Measurements from ENCODE around the gene KIF5C.

Gene KIF5C

DNA sequence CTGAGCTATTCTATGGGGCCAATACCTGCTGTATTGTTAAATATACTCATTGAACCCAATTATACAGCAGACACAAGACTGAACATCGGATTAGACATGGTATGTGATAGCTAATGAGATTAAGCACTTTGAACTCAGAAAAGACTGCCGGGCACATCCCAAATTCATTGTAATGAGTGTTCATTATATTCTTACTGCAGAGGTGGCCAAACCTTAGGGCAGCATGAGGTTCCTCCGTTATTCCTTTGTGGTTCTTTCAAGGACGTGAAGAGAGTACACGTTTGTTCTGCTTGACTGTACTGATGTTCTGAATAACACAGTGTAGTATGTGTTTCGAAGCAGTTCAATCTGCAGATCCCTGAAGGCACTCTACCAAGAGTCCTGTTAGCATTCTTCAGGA lies 78.4 kb downstream of the KIF5C start:
- TF ChIP-seq, protein P1, sequence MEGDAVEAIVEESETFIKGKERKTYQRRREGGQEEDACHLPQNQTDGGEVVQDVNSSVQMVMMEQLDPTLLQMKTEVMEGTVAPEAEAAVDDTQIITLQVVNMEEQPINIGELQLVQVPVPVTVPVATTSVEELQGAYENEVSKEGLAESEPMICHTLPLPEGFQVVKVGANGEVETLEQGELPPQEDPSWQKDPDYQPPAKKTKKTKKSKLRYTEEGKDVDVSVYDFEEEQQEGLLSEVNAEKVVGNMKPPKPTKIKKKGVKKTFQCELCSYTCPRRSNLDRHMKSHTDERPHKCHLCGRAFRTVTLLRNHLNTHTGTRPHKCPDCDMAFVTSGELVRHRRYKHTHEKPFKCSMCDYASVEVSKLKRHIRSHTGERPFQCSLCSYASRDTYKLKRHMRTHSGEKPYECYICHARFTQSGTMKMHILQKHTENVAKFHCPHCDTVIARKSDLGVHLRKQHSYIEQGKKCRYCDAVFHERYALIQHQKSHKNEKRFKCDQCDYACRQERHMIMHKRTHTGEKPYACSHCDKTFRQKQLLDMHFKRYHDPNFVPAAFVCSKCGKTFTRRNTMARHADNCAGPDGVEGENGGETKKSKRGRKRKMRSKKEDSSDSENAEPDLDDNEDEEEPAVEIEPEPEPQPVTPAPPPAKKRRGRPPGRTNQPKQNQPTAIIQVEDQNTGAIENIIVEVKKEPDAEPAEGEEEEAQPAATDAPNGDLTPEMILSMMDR (IDR thresholded peaks at IDR 0.05), result no peak

DNA sequence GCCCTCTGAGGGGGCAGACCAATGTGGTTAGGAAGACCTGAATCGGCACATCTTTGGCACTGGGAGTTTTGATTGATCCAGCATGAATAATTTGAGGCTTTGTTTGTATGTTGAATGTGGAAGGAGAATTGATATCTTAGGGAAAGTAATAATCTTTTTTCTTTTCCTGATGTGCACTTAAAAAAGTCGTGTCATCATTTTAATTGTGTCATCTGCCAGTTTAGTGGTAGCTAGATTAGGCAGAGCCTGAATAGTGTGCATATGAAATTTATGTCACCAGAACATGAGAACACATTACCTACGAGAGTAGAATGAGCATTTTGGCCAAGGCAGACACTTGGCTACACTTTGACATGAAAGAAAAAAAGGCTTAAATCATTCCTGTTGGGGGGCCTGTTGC lies 79.5 kb downstream of the KIF5C start:
- TF ChIP-seq, protein P1 (IDR thresholded peaks at IDR 0.05), result no peak

DNA sequence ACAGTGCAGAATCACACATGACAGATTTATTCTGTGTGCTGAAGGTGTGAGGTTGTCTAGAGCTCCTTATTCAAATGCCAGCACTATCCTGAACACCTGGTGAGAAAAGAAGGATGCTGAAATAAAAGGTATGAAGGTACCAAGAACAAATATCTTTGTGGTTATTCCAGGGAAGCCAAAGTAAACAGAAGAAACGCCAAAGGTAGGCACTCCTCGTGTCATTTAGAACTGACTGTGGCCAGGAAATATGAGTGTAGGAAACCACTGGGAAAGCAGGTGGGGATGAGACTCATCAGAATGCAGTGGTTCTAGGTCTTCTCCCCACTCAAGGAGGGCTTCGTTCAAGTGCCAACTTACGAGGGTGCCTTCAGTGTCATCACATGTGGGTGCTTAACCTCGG lies 80.8 kb downstream of the KIF5C start:
- TF ChIP-seq, protein P1 (IDR thresholded peaks at IDR 0.05), result no peak

DNA sequence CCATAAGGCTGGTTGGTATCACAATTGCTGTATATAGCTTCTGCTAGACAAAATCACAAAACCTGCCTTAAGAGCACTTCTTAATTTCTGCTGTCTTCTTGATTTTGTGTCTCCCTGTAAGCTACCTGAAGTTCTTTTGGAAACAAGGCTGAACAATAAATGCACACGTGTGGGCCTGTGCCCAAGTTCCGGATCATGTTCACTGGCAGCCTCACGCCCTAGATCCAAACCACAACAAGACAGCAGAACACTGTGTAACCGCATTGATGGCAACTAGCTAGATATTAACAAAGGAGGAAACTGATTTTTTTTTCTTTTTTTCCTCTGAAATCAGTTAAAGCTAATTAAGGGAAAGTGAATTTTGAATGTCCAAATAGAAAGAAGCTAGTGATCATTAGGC lies 82.0 kb downstream of the KIF5C start:
- TF ChIP-seq, protein P1 (IDR thresholded peaks at IDR 0.05), result no peak

DNA sequence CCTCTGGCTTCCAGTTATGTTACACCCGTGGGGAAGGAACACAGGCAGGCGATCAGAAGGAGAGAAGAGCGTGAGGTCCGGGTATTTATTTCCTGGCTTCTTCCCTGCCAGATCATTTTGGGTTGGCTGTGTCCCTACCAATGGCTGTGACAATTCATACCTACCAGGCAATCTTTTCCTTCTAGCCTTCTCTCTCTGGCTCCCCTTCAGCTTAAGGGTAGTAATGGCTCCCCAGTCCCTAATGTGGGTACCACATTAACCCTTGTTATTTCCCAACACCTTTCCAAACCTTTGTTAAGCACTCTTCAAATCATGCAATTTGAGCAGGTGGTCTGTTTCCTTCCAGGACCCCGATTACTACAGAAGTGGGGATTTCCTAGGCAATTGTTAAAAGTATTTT lies 84.7 kb downstream of the KIF5C start:
- TF ChIP-seq, protein P1 (IDR thresholded peaks at IDR 0.05), result no peak

DNA sequence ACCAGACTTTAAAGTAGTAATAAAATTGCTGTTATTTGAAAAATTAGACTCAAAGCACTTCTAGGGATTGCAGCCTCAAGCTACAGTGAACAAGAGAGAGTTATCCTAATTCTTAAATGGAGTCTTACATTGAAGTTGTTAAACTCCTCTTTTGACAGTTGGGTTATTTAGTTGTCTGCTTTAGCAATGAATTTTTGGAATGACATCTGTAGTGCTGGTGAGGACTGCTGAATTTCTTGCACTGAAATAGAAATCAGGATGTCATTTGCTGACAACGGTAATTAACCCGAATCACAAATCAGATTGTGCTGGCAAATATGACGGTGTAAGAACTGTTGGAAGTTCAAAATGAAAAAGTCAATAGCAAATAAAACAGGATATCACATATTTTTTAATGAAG lies 85.5 kb downstream of the KIF5C start:
- TF ChIP-seq, protein P1 (IDR thresholded peaks at IDR 0.05), result no peak

DNA sequence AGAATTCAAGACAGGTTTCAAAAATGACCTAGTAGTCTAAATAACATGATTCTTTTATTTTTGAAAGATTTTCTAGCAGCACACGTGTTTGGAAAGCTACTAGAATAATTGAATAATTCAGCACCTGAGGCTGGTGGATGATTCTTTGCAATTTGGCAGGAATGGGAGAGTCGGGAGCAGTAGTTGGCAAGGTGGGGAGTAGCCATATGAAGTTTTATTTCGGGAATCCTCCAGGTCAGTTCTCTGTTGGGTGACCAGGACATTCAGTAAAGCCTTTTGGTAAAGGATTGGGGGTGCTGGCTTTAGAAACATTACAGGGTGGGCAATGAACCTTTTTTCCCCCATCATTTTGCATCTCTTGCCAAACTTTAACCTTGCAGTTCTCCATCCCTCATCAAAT lies 88.4 kb downstream of the KIF5C start:
- TF ChIP-seq, protein P1 (IDR thresholded peaks at IDR 0.05), result no peak
